Left ventricle myocardium superior (tissue), 1 donor: ENCODE measurements around the gene RPL31. TPM values are rescaled to one million over a fixed set of nuclear protein-coding genes. Genes with fewer than 3 reads are reported as not detected.
A peak's percentile ranks its signal among the peaks of the same experiment; 100 is the strongest.
"Not testable (repeated sequence)": the region's sequence is repeated elsewhere in the genome, so short reads cannot be mapped to it uniquely, and the experiment has no call there.

ENCODE experiments used
- ATAC-seq: fragments of 200-7000 bp; cut with Tn5 transposase; one replicate; pipeline ENCODE4 v1.9.1; 2020; ENCODE audit warnings: mild to moderate bottlenecking, moderate library complexity
- DNase-seq: peaks from one replicate; pipeline ENCODE4 v3.0.0-alpha.2; 2020
- intact Hi-C: fragments of 100-400 bp; cut with micrococcal nuclease; formaldehyde crosslinking; loops from one replicate; pipeline ENCODE4 v1.11.0; 2022
- total RNA-seq: library from RNA; stranded (reverse); fragmentation: NEBNext Ultra II Directional; extraction: Animal tissue kit (Norgen Biotek cat#: 25700); gene quantifications from one replicate; pipeline ENCODE4 v1.2.1, GENCODE V29; 2021
- donor health status: DM: no; HTN: yes; CAD: no; lungs with severe emphysema.

RPL31 gene
- total RNA-seq, 1 donor from 2014 or later, result 703 TPM

- intact Hi-C loops, result no loop called here
- no peak for DNase-seq
- no peak for ATAC-seq
Measured at GRCh38 chr2:101045330-101045729, 43.2 kb downstream of the RPL31 start.

GRCh38 chr2:101047075-101047766 lies 45.1 kb downstream of the RPL31 start:
- peak; percentile 22 for ATAC-seq
- intact Hi-C loops, result no loop called here

GRCh38 chr2:101047774-101048173 lies 45.7 kb downstream of the RPL31 start:
- ATAC-seq, result peak; percentile 85
- intact Hi-C loops, result no loop called here
- peak; percentile 73 for DNase-seq

More at GRCh38 chr2:101047075-101047766, 45.1 kb downstream of the RPL31 start:
- DNase-seq, result no peak

GRCh38 chr2:101048756-101049155 lies 46.7 kb downstream of the RPL31 start:
- intact Hi-C loops, result no loop called here
- DNase-seq (no peak), ATAC-seq (no peak)

GRCh38 chr2:101050886-101051285 lies 48.8 kb downstream of the RPL31 start:
- intact Hi-C loops, ATAC-seq, DNase-seq: not testable (repeated sequence)

GRCh38 chr2:101052147-101052546 lies 50.1 kb downstream of the RPL31 start:
- DNase-seq (no peak), ATAC-seq (no peak)
- intact Hi-C loops, result no loop called here

- intact Hi-C loops, result no loop called here
- DNase-seq (no peak), ATAC-seq (peak; percentile 77)
Measured at GRCh38 chr2:101053117-101053516, 51.0 kb downstream of the RPL31 start.

Other genes starting within 250 kb of the RPL31 start
- 40.9 TPM for gene NPAS2, start 182.2 kb upstream of the RPL31 start, total RNA-seq
- gene TBC1D8, start 149.1 kb downstream of the RPL31 start, total RNA-seq, result 47.8 TPM